Measurements from ENCODE around the gene UQCRHL.

Gene UQCRHL

DNA sequence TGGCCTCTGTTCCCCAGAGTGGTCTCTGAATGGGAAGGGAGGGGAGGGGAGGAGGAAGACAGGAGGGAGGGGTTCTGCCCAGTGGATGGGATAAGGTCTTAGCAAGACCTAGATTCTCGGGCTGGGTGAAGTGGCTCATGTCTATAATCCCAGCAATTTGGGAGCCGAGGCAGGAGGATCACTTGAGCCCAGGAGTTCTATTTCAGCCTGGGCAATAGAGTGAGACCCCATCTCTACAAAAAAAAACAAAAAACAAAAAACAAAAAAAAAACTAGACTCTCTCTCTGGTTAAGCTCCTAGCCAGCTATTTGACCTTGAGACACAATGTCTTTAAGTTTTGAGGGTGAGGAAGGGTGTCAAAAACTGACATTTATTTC lies 11.4 kb downstream of the UQCRHL start:
- Histone ChIP-seq H3K27me3 (ENCODE audit: low read depth, low read length) (no peaks in the 10 kb centered on the region), H3K9ac (ENCODE audit: low read length) (no peak overlapping the region), H3K36me3 (replicated peaks; ENCODE audit: low read depth, low read length) (no peaks in the 10 kb centered on the region), H4K20me1 (ENCODE audit: insufficient read depth, low read length) (no peaks in the 10 kb centered on the region), H3K79me2 (ENCODE audit: low read length) (no peaks in the 10 kb centered on the region), H3K27ac (ENCODE audit: low read length) (no peak overlapping the region), H3K4me2 (ENCODE audit: low read length) (no peak overlapping the region), H3K4me3 (ENCODE audit: low read length) (no peak overlapping the region), H3K4me1 (ENCODE audit: low read length) (peaks cover 5% of the 10 kb centered on the region), H3K9me3 (ENCODE audit: insufficient read depth, low read length) (no peaks in the 10 kb centered on the region), H2AFZ (ENCODE audit: low read depth, low read length) (no peak overlapping the region)
- no peak for TF ChIP-seq EZH2phosphoT487 (IDR thresholded peaks at IDR 0.05; ENCODE audit: low read depth)
- TF ChIP-seq, protein P1, sequence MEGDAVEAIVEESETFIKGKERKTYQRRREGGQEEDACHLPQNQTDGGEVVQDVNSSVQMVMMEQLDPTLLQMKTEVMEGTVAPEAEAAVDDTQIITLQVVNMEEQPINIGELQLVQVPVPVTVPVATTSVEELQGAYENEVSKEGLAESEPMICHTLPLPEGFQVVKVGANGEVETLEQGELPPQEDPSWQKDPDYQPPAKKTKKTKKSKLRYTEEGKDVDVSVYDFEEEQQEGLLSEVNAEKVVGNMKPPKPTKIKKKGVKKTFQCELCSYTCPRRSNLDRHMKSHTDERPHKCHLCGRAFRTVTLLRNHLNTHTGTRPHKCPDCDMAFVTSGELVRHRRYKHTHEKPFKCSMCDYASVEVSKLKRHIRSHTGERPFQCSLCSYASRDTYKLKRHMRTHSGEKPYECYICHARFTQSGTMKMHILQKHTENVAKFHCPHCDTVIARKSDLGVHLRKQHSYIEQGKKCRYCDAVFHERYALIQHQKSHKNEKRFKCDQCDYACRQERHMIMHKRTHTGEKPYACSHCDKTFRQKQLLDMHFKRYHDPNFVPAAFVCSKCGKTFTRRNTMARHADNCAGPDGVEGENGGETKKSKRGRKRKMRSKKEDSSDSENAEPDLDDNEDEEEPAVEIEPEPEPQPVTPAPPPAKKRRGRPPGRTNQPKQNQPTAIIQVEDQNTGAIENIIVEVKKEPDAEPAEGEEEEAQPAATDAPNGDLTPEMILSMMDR (IDR thresholded peaks at IDR 0.05; ENCODE audit: low read depth, low read length), result no peak

DNA sequence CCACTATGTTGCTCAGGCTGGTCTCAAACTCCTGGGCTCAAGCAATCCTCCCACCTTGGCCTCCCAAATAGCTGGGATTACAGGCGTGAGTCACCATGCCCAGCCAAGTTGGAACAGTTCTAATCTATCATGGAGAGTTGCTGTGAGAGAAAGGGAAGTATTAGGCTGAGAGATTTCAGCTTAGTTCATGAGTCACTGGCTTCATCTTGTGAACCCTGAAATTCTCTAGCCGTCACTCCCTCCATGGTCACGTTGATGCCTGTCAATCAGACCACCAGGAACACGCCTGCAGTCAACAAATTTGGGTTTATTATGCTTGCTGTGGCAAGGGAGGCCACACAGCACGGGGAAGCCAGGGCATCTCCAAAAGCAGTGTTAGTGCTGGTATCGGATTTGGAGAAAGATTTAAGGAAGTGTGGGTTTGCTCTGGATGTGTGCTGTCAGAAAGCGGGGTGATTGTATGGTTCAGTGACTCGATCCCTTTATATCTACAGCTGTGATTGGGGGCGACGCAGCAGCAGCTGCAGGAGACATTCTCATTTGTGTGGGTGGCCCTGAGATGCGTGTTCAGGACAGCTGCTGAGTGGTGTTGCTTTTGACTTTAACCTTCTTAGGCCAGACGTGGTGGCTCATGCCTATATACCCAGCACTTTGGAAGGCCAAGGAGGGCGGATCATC lies 18.7 kb downstream of the UQCRHL start:
- no peaks in the 10 kb centered on the region for H3K36me3 ChIP-seq (replicated peaks; ENCODE audit: low read depth, low read length)
- TF ChIP-seq, protein P1 (IDR thresholded peaks at IDR 0.05; ENCODE audit: low read depth, low read length), result no peak
- no peak for TF ChIP-seq EZH2phosphoT487 (IDR thresholded peaks at IDR 0.05; ENCODE audit: low read depth)
- H3K9ac ChIP-seq (ENCODE audit: low read length), result no peak overlapping the region
- H3K4me1 ChIP-seq (ENCODE audit: low read length), result no peaks in the 10 kb centered on the region
- H3K27me3 ChIP-seq (ENCODE audit: low read depth, low read length), result no peaks in the 10 kb centered on the region
- H3K4me3 ChIP-seq (ENCODE audit: low read length), result no peak overlapping the region
- no peaks in the 10 kb centered on the region for H3K9me3 ChIP-seq (ENCODE audit: insufficient read depth, low read length)
- no peak overlapping the region for H3K4me2 ChIP-seq (ENCODE audit: low read length)
- no peak overlapping the region for H3K27ac ChIP-seq (ENCODE audit: low read length)
- no peaks in the 10 kb centered on the region for H3K79me2 ChIP-seq (ENCODE audit: low read length)
- no peaks in the 10 kb centered on the region for H4K20me1 ChIP-seq (ENCODE audit: insufficient read depth, low read length)
- H2AFZ ChIP-seq (ENCODE audit: low read depth, low read length), result no peak overlapping the region

DNA sequence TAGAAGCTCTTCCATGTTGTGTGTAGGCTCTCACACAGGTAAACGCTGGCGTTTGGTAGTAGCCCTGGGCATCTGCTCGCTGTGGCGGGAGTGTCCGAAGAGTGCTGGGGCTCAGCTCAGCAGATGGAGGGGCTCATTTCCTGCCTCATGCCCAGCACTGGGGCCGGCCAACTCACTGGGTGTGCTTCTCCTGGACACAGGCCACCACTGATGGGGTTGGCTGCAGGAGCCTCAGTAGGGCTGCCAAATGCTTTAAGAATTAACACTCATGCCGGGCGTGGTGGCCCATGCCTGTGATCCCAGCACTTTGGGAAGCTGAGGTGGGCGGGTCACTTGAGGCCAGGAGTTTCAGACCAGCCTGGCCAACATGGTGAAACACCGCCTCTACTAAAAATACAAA lies 20.9 kb downstream of the UQCRHL start:
- no peak overlapping the region for H3K9ac ChIP-seq (ENCODE audit: low read length)

DNA sequence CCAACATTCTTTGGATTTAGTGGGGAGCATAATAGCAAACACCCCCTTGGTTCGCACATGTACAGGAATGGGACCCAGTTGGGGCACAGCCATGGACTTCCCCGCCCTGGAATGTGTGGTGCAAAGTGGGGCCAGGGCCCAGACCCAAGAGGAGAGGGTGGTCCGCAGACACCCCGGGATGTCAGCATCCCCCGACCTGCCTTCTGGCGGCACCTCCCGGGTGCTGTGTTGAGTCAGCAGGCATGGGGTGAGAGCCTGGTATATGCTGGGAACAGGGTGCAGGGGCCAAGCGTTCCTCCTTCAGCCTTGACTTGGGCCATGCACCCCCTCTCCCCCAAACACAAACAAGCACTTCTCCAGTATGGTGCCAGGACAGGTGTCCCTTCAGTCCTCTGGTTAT lies 21.8 kb downstream of the UQCRHL start:
- Histone ChIP-seq H3K4me2 (ENCODE audit: low read length) (no peak overlapping the region), H3K36me3 (replicated peaks; ENCODE audit: low read depth, low read length) (no peaks in the 10 kb centered on the region), H3K4me1 (ENCODE audit: low read length) (no peaks in the 10 kb centered on the region), H3K9me3 (ENCODE audit: insufficient read depth, low read length) (no peaks in the 10 kb centered on the region), H3K4me3 (ENCODE audit: low read length) (no peak overlapping the region), H3K9ac (ENCODE audit: low read length) (no peak overlapping the region), H2AFZ (ENCODE audit: low read depth, low read length) (no peak overlapping the region), H3K27me3 (ENCODE audit: low read depth, low read length) (no peaks in the 10 kb centered on the region), H3K27ac (ENCODE audit: low read length) (no peak overlapping the region), H3K79me2 (ENCODE audit: low read length) (no peaks in the 10 kb centered on the region), H4K20me1 (ENCODE audit: insufficient read depth, low read length) (no peaks in the 10 kb centered on the region)
- no peak for TF ChIP-seq EZH2phosphoT487 (IDR thresholded peaks at IDR 0.05; ENCODE audit: low read depth)
- TF ChIP-seq, protein P1 (IDR thresholded peaks at IDR 0.05; ENCODE audit: low read depth, low read length), result no peak

More for the DNA sequence above, 20.9 kb downstream of the UQCRHL start:
- no peaks in the 10 kb centered on the region for H4K20me1 ChIP-seq (ENCODE audit: insufficient read depth, low read length)
- no peaks in the 10 kb centered on the region for H3K79me2 ChIP-seq (ENCODE audit: low read length)
- H3K4me3 ChIP-seq (ENCODE audit: low read length), result no peak overlapping the region
- no peak overlapping the region for H3K27ac ChIP-seq (ENCODE audit: low read length)
- no peaks in the 10 kb centered on the region for H3K9me3 ChIP-seq (ENCODE audit: insufficient read depth, low read length)
- TF ChIP-seq, protein P1 (IDR thresholded peaks at IDR 0.05; ENCODE audit: low read depth, low read length), result no peak
- no peak for TF ChIP-seq EZH2phosphoT487 (IDR thresholded peaks at IDR 0.05; ENCODE audit: low read depth)
- no peaks in the 10 kb centered on the region for H3K4me1 ChIP-seq (ENCODE audit: low read length)
- no peaks in the 10 kb centered on the region for H3K36me3 ChIP-seq (replicated peaks; ENCODE audit: low read depth, low read length)
- H3K27me3 ChIP-seq (ENCODE audit: low read depth, low read length), result no peaks in the 10 kb centered on the region
- no peak overlapping the region for H3K4me2 ChIP-seq (ENCODE audit: low read length)
- H2AFZ ChIP-seq (ENCODE audit: low read depth, low read length), result no peak overlapping the region
